Urothelium cell line (cell line): ENCODE results near the gene SLC25A25.
"Not testable (repeated sequence)": the region's sequence is repeated elsewhere in the genome, so short reads cannot be mapped to it uniquely, and the experiment has no call there.

ENCODE experiments used
- DNase-seq: peaks from one replicate; pipeline ENCODE4 v3.0.0; 2011; ENCODE audit warnings: low spot score, mixed read lengths
- FAIRE-seq: peaks from 2 replicates; lab custom pipeline; 2011; peaks lifted over from hg19 to GRCh38; lab: Jason Lieb, UNC

The SLC25A25 gene

GRCh38 chr9:128108269-128109049, 40.4 kb downstream of the SLC25A25 start:
- no peak for FAIRE-seq
- DNase-seq: no peak

GRCh38 chr9:128109050-128109709, 41.1 kb downstream of the SLC25A25 start:
- DNase-seq (no peak), FAIRE-seq (no peak)

GRCh38 chr9:128111726-128112125, 43.7 kb downstream of the SLC25A25 start:
- not testable (repeated sequence) for FAIRE-seq, DNase-seq

GRCh38 chr9:128113526-128114325, 45.7 kb downstream of the SLC25A25 start:
- no peak for DNase-seq
- no peak for FAIRE-seq

GRCh38 chr9:128114326-128115186, 46.5 kb downstream of the SLC25A25 start:
- FAIRE-seq (no peak), DNase-seq (no peak)

- FAIRE-seq (no peak), DNase-seq (no peak)
Observed at GRCh38 chr9:128115187-128116103, 47.4 kb downstream of the SLC25A25 start.

- DNase-seq (no peak), FAIRE-seq (no peak)
Observed at GRCh38 chr9:128116104-128117083, 48.4 kb downstream of the SLC25A25 start.

GRCh38 chr9:128117613-128118471, 49.8 kb downstream of the SLC25A25 start:
- no peak for FAIRE-seq
- peak; percentile 87 for DNase-seq

- FAIRE-seq: no peak
Observed at GRCh38 chr9:128118472-128118857, 50.4 kb downstream of the SLC25A25 start.

GRCh38 chr9:128118971-128119665, 51.1 kb downstream of the SLC25A25 start:
- FAIRE-seq (no peak), DNase-seq (no peak)

More at GRCh38 chr9:128118472-128118857, 50.4 kb downstream of the SLC25A25 start:
- DNase-seq: no peak

- FAIRE-seq (no peak), DNase-seq (no peak)
Observed at GRCh38 chr9:128120061-128120740, 52.2 kb downstream of the SLC25A25 start.

GRCh38 chr9:128120741-128121465, 52.9 kb downstream of the SLC25A25 start:
- DNase-seq: no peak

GRCh38 chr9:128121466-128121810, 53.4 kb downstream of the SLC25A25 start:
- DNase-seq (no peak), FAIRE-seq (no peak)

More at GRCh38 chr9:128120741-128121465, 52.9 kb downstream of the SLC25A25 start:
- no peak for FAIRE-seq

GRCh38 chr9:128121924-128122808, 54.1 kb downstream of the SLC25A25 start:
- no peak for DNase-seq

GRCh38 chr9:128122809-128123175, 54.8 kb downstream of the SLC25A25 start:
- DNase-seq: no peak
- no peak for FAIRE-seq

More at GRCh38 chr9:128121924-128122808, 54.1 kb downstream of the SLC25A25 start:
- no peak for FAIRE-seq
